Effector memory CD8-positive, alpha-beta T cell (primary cell): ENCODE measurements around the gene MAP3K6.

Experiments used
- ATAC-seq: fragments of 150-1000 bp; cut with Tn5 transposase; replicated peaks from 2 replicates; pipeline ENCODE4 v1.10.0; 2021; ENCODE audit warnings: mild to moderate bottlenecking, moderate library complexity
- DNase-seq, 3 experiments: peaks; one replicate each; pipeline ENCODE4 v3.0.0; 2021
- H3K27ac Mint-ChIP-seq, 2 donors: one replicate each; pipeline ENCODE4 v1.8.0; 2022; ENCODE audit warnings: mild to moderate bottlenecking in 2 of 2, mixed read lengths in 2 of 2, moderate library complexity in 2 of 2
- H3K27me3 Mint-ChIP-seq, 2 donors: one replicate each; pipeline ENCODE4 v1.8.0; 2022; ENCODE audit warnings: mixed read lengths in 2 of 2
- H3K36me3 Mint-ChIP-seq: one replicate; pipeline ENCODE4 v1.8.0; 2022; ENCODE audit warnings: mild to moderate bottlenecking, moderate library complexity, mixed read lengths; ENCODE audit not compliant: insufficient read depth
- H3K4me1 Mint-ChIP-seq, 2 donors: one replicate each; pipeline ENCODE4 v1.8.0; 2022; ENCODE audit warnings: low read depth in 2 of 2, mixed read lengths in 2 of 2
- H3K4me3 Mint-ChIP-seq, 2 donors: one replicate each; pipeline ENCODE4 v1.8.0; 2022; ENCODE audit warnings: mild to moderate bottlenecking in 2 of 2, mixed read lengths in 2 of 2, moderate library complexity in 2 of 2
- H3K9me3 Mint-ChIP-seq, 2 donors: one replicate each; pipeline ENCODE4 v1.8.0; 2022; ENCODE audit warnings: mixed read lengths in 2 of 2

MAP3K6 gene

GRCh38 chr1:27321813-27322568, 44.8 kb downstream of the MAP3K6 start, which contains the start of gene TMEM222:
TMEM222 (plus strand) TSS chr1:27322163; CDS start chr1:27322198, 35 bp downstream.
- Mint-ChIP-seq H3K4me3 (peak within 1 kb of the TSS; percentile 91 to 92), H3K4me1 (peaks cover 31 to 38% of the 10 kb centered on the region in 2 donors)

DNA sequence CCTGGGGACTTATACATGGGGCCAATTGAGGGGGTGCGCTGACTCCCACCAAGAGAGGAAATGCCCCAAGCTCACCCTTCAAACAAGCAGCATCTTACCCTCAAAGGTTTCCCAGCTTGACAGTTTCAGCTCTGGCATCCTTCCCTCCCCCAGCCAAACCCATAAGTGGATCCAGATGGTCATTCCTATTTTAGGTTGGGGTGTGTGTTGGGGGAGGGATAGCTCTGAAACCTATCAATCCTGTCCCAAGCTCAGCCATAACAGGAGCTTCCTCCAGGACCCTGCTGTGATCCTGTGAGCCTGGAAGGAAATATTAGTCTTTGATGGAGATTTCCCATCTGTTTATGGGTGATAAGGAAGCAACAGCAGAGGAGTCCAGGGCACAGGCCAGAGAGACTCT, 48.2 kb downstream of the MAP3K6 start:
- no peak overlapping the region for H3K4me3 Mint-ChIP-seq
- no peak overlapping the region for H3K27ac Mint-ChIP-seq
- ATAC-seq (no peak), DNase-seq (no peak)
- peaks cover 6 to 9% of the 10 kb centered on the region in 2 donors for H3K27me3 Mint-ChIP-seq
- H3K9me3 Mint-ChIP-seq = no peaks in the 10 kb centered on the region
- peaks cover 10% of the 10 kb centered on the region for H3K36me3 Mint-ChIP-seq
- peaks cover 11 to 12% of the 10 kb centered on the region in 2 donors for H3K4me1 Mint-ChIP-seq

More at GRCh38 chr1:27321813-27322568, 44.8 kb downstream of the MAP3K6 start, which contains the start of gene TMEM222:
- DNase-seq (peak; percentile 94 to 96 (median 96)), ATAC-seq (peak; percentile 96)
- Mint-ChIP-seq H3K9me3 (no peaks in the 10 kb centered on the region), H3K27me3 (peaks cover 6 to 9% of the 10 kb centered on the region in 2 donors), H3K36me3 (peaks cover 17% of the 10 kb centered on the region), H3K27ac (peak within 1 kb of the TSS; percentile 93 to 94)

GRCh38 chr1:27318136-27318535, 48.6 kb downstream of the MAP3K6 start:
- ATAC-seq (no peak), DNase-seq (no peak)
- H3K27me3 Mint-ChIP-seq = peaks cover 6 to 9% of the 10 kb centered on the region in 2 donors
- H3K27ac Mint-ChIP-seq = no peak overlapping the region
- no peak overlapping the region for H3K4me3 Mint-ChIP-seq
- peaks cover 11% of the 10 kb centered on the region for H3K36me3 Mint-ChIP-seq
- no peaks in the 10 kb centered on the region for H3K9me3 Mint-ChIP-seq
- peaks cover 8 to 9% of the 10 kb centered on the region in 2 donors for H3K4me1 Mint-ChIP-seq

DNA sequence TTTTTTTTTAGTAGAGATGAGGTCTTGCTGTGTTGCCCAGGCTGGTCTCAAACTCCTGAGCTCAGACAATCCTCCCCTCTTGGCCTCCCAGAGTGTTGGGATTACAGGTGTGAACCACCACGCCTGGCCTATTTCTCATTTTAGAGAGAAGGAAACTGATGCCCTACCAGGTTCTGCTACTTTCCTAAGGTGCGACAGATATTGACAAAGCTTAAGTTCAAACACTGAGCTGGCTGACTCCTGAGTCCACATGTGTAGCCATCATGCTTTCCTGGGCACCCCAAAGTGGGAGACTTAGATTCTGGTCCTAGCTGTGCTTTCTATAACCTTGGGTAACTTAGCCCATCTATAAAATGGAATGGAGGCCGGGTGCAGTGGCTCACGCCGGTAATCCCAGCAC, 49.9 kb downstream of the MAP3K6 start:
- Mint-ChIP-seq H3K27me3 (peaks cover 6 to 9% of the 10 kb centered on the region in 2 donors), H3K27ac (no peak overlapping the region), H3K36me3 (peaks cover 5% of the 10 kb centered on the region), H3K4me1 (peaks cover 3% of the 10 kb centered on the region in 2 donors), H3K9me3 (no peaks in the 10 kb centered on the region), H3K4me3 (no peak overlapping the region)
- DNase-seq (no peak), ATAC-seq (no peak)

DNA sequence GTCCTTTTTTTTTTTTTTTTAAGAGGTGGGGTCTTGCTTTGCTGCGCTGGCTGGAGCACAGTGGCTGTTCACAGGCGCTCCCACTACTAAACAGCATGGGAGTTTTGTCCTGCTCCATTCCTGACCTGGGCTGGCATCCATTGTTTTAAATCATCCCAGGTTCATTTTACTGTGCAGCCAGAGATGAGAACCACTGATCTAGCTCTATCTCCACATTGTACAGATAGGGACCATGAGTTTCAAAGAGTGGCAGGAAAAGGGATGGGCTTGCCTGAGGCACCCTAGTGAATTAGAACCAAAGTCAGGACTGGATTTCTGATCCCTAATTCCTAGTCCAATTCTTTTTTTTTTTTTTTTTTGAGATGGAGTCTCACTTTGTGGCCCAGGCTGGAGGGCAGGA, 52.0 kb downstream of the MAP3K6 start:
- H3K27me3 Mint-ChIP-seq = peaks cover 3 to 4% of the 10 kb centered on the region in 2 donors

DNA sequence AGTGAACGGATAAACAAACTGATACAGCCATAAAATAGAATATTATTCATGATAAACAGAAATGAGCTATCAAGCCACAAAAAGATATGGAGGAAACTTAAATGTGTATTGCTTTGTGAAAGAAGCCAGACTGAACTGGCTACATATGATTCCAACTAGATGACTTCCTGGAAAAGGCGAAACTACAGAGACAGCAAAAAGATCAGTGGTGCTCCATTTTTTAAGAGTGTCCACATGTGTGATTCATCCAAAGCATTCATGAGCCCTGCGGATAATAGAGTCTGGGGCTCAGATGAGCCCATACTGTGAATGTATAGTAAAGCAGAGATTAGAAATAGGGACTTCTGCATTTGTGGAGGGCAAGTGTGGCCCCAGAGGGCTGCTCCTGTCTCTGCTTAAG, 52.6 kb downstream of the MAP3K6 start:
- no peak for ATAC-seq
- Mint-ChIP-seq H3K27me3 (no peaks in the 10 kb centered on the region), H3K27ac (peak overlapping the region in 1 of 2 donors; percentile 28), H3K4me1 (no peaks in the 10 kb centered on the region), H3K4me3 (no peak overlapping the region), H3K9me3 (no peaks in the 10 kb centered on the region), H3K36me3 (peaks cover 3% of the 10 kb centered on the region)
- DNase-seq = no peak

More for the DNA sequence above, 52.0 kb downstream of the MAP3K6 start:
- Mint-ChIP-seq H3K36me3 (peaks cover 3% of the 10 kb centered on the region), H3K27ac (no peak overlapping the region), H3K4me3 (no peak overlapping the region), H3K9me3 (no peaks in the 10 kb centered on the region), H3K4me1 (no peaks in the 10 kb centered on the region)
- ATAC-seq = no peak
- DNase-seq = no peak

GRCh38 chr1:27307874-27308598, 58.7 kb downstream of the MAP3K6 start:
- DNase-seq = no peak
- H3K4me1 Mint-ChIP-seq = no peaks in the 10 kb centered on the region
- no peaks in the 10 kb centered on the region for H3K9me3 Mint-ChIP-seq
- no peak overlapping the region for H3K27ac Mint-ChIP-seq
- no peak overlapping the region for H3K4me3 Mint-ChIP-seq
- no peak for ATAC-seq
- H3K36me3 Mint-ChIP-seq = peaks cover 6% of the 10 kb centered on the region
- H3K27me3 Mint-ChIP-seq = no peaks in the 10 kb centered on the region

DNA sequence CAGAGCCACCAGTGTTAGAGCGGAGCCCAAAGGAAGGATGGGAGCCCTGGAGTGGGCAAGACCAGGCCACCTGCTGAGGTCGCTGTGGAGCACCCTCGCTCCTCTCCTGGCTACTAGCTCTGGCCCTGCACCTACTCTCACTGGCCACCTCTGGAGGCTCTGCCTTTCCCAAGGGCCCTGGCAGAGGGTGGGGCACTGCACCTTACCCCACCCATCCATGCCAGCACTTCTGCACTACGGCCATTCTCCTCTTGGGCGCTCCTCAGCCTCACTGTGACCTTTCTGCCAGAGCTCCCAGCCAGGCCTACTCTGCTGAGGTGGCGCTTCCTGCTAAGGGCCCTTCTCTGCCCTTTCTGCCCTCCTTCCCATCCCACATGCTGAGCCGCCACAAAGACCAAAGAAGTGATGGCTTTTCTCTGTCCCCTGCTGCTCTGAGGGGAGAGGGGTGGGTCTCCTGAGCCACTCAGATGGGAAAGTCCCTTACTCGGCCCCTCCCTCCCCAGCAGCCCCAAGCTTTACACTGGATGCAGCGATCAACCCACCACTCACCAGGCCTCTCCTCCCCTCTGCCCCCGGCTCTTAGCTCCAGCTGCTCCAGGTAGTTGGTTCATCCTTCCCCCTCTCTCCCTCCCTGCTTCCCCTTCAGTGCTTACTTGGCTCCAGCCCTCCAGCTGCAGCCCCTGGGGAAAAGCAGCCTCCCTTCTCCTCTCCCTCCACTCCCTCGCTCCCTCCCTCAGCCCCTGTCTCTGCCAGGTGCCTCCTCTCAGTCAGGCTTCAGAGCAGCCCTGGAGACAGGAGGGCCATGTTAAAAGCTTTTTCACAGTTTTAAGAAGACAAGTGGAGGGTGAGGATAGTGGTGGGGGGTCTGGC, 59.6 kb downstream of the MAP3K6 start:
- Mint-ChIP-seq H3K4me1 (no peaks in the 10 kb centered on the region), H3K27me3 (no peaks in the 10 kb centered on the region), H3K36me3 (peaks cover 8% of the 10 kb centered on the region), H3K4me3 (no peak overlapping the region), H3K9me3 (no peaks in the 10 kb centered on the region), H3K27ac (peak overlapping the region in 1 of 2 donors; percentile 67)
- no peak for DNase-seq
- ATAC-seq = no peak

GRCh38 chr1:27306071-27306470, 60.7 kb downstream of the MAP3K6 start:
- no peak overlapping the region for H3K4me3 Mint-ChIP-seq

More at GRCh38 chr1:27306071-27306470, 60.7 kb downstream of the MAP3K6 start:
- H3K36me3 Mint-ChIP-seq = peaks cover 8% of the 10 kb centered on the region
- no peaks in the 10 kb centered on the region for H3K9me3 Mint-ChIP-seq
- peaks cover 0 to under 1% of the 10 kb centered on the region in 2 donors for H3K4me1 Mint-ChIP-seq
- no peaks in the 10 kb centered on the region for H3K27me3 Mint-ChIP-seq
- ATAC-seq (no peak), DNase-seq (no peak)
- H3K27ac Mint-ChIP-seq = no peak overlapping the region
